ENCODE measurements around the gene YWHAB.

YWHAB gene

GRCh38 chr20:44885392-44886265 lies at the start of gene YWHAB:
Gene YWHAB (plus strand): TSS chr20:44885705. CDS start chr20:44901534, 15,829 bp downstream.
- Histone ChIP-seq H3K4me3 (ENCODE audit: low read length) (peak within 1 kb of the TSS; percentile 99), H3K4me1 (ENCODE audit: insufficient read depth, low read length) (peaks cover 14% of the 10 kb centered on the region), H3K27me3 (ENCODE audit: insufficient read depth, low read length) (no peaks in the 10 kb centered on the region), H3K9me3 (ENCODE audit: low read length) (no peaks in the 10 kb centered on the region), H2AFZ (ENCODE audit: low read depth, low read length) (peak within 1 kb of the TSS; percentile 51), H3K36me3 (ENCODE audit: insufficient read depth, low read length) (peaks cover 6% of the 10 kb centered on the region)

GRCh38 chr20:44836601-44837120 lies 48.8 kb upstream of the YWHAB start:
- peaks cover 13% of the 10 kb centered on the region for H3K27me3 ChIP-seq (ENCODE audit: insufficient read depth, low read length)
- H3K4me1 ChIP-seq (ENCODE audit: insufficient read depth, low read length): peaks cover 2% of the 10 kb centered on the region
- H3K4me3 ChIP-seq (ENCODE audit: low read length): no peak overlapping the region
- H2AFZ ChIP-seq (ENCODE audit: low read depth, low read length): no peak overlapping the region
- H3K9me3 ChIP-seq (ENCODE audit: low read length): no peaks in the 10 kb centered on the region
- no peaks in the 10 kb centered on the region for H3K36me3 ChIP-seq (ENCODE audit: insufficient read depth, low read length)

- Histone ChIP-seq H3K4me1 (ENCODE audit: insufficient read depth, low read length) (peaks cover under 1% of the 10 kb centered on the region), H3K27me3 (ENCODE audit: insufficient read depth, low read length) (peaks cover 17% of the 10 kb centered on the region)
These were observed 47.6 kb upstream of the YWHAB start for GRCh38 chr20:44837946-44838345.

GRCh38 chr20:44838521-44838920 lies 47.0 kb upstream of the YWHAB start:
- Histone ChIP-seq H3K9me3 (ENCODE audit: low read length) (no peaks in the 10 kb centered on the region), H2AFZ (ENCODE audit: low read depth, low read length) (no peak overlapping the region), H3K4me3 (ENCODE audit: low read length) (no peak overlapping the region), H3K4me1 (ENCODE audit: insufficient read depth, low read length) (no peaks in the 10 kb centered on the region), H3K36me3 (ENCODE audit: insufficient read depth, low read length) (no peaks in the 10 kb centered on the region), H3K27me3 (ENCODE audit: insufficient read depth, low read length) (peaks cover 20% of the 10 kb centered on the region)

More at GRCh38 chr20:44837946-44838345, 47.6 kb upstream of the YWHAB start:
- Histone ChIP-seq H3K9me3 (ENCODE audit: low read length) (no peaks in the 10 kb centered on the region), H3K36me3 (ENCODE audit: insufficient read depth, low read length) (no peaks in the 10 kb centered on the region), H2AFZ (ENCODE audit: low read depth, low read length) (no peak overlapping the region), H3K4me3 (ENCODE audit: low read length) (no peak overlapping the region)

GRCh38 chr20:44839481-44839880 lies 46.0 kb upstream of the YWHAB start:
- peaks cover 20% of the 10 kb centered on the region for H3K27me3 ChIP-seq (ENCODE audit: insufficient read depth, low read length)
- H2AFZ ChIP-seq (ENCODE audit: low read depth, low read length): no peak overlapping the region
- no peaks in the 10 kb centered on the region for H3K4me1 ChIP-seq (ENCODE audit: insufficient read depth, low read length)
- H3K36me3 ChIP-seq (ENCODE audit: insufficient read depth, low read length): no peaks in the 10 kb centered on the region
- H3K4me3 ChIP-seq (ENCODE audit: low read length): no peak overlapping the region
- H3K9me3 ChIP-seq (ENCODE audit: low read length): no peaks in the 10 kb centered on the region

- peaks cover 23% of the 10 kb centered on the region for H3K27me3 ChIP-seq (ENCODE audit: insufficient read depth, low read length)
- no peaks in the 10 kb centered on the region for H3K36me3 ChIP-seq (ENCODE audit: insufficient read depth, low read length)
- H3K9me3 ChIP-seq (ENCODE audit: low read length): no peaks in the 10 kb centered on the region
- no peak overlapping the region for H3K4me3 ChIP-seq (ENCODE audit: low read length)
- H2AFZ ChIP-seq (ENCODE audit: low read depth, low read length): no peak overlapping the region
- no peaks in the 10 kb centered on the region for H3K4me1 ChIP-seq (ENCODE audit: insufficient read depth, low read length)
These were observed 44.7 kb upstream of the YWHAB start for GRCh38 chr20:44840826-44841225.

- Histone ChIP-seq H2AFZ (ENCODE audit: low read depth, low read length) (no peak overlapping the region), H3K36me3 (ENCODE audit: insufficient read depth, low read length) (no peaks in the 10 kb centered on the region), H3K4me1 (ENCODE audit: insufficient read depth, low read length) (no peaks in the 10 kb centered on the region), H3K9me3 (ENCODE audit: low read length) (no peaks in the 10 kb centered on the region), H3K4me3 (ENCODE audit: low read length) (no peak overlapping the region), H3K27me3 (ENCODE audit: insufficient read depth, low read length) (peaks cover 23% of the 10 kb centered on the region)
These were observed 43.5 kb upstream of the YWHAB start for GRCh38 chr20:44841955-44842354.

- no peaks in the 10 kb centered on the region for H3K9me3 ChIP-seq (ENCODE audit: low read length)
- H3K4me1 ChIP-seq (ENCODE audit: insufficient read depth, low read length): no peaks in the 10 kb centered on the region
- H3K4me3 ChIP-seq (ENCODE audit: low read length): no peak overlapping the region
- peaks cover 11% of the 10 kb centered on the region for H3K27me3 ChIP-seq (ENCODE audit: insufficient read depth, low read length)
- H3K36me3 ChIP-seq (ENCODE audit: insufficient read depth, low read length): no peaks in the 10 kb centered on the region
- no peak overlapping the region for H2AFZ ChIP-seq (ENCODE audit: low read depth, low read length)
These were observed 41.6 kb upstream of the YWHAB start for GRCh38 chr20:44843876-44844275.

- Histone ChIP-seq H2AFZ (ENCODE audit: low read depth, low read length) (no peak overlapping the region), H3K27me3 (ENCODE audit: insufficient read depth, low read length) (peaks cover 6% of the 10 kb centered on the region), H3K4me3 (ENCODE audit: low read length) (no peak overlapping the region), H3K36me3 (ENCODE audit: insufficient read depth, low read length) (no peaks in the 10 kb centered on the region), H3K4me1 (ENCODE audit: insufficient read depth, low read length) (no peaks in the 10 kb centered on the region), H3K9me3 (ENCODE audit: low read length) (no peaks in the 10 kb centered on the region)
These were observed 37.1 kb upstream of the YWHAB start for GRCh38 chr20:44848254-44849015.

- H3K36me3 ChIP-seq (ENCODE audit: insufficient read depth, low read length): no peaks in the 10 kb centered on the region
- no peaks in the 10 kb centered on the region for H3K4me1 ChIP-seq (ENCODE audit: insufficient read depth, low read length)
- H3K27me3 ChIP-seq (ENCODE audit: insufficient read depth, low read length): peaks cover 6% of the 10 kb centered on the region
These were observed 35.8 kb upstream of the YWHAB start for GRCh38 chr20:44849703-44850102.

GRCh38 chr20:44850272-44850671 lies 35.2 kb upstream of the YWHAB start:
- Histone ChIP-seq H3K9me3 (ENCODE audit: low read length) (no peaks in the 10 kb centered on the region), H3K27me3 (ENCODE audit: insufficient read depth, low read length) (peaks cover 5% of the 10 kb centered on the region), H2AFZ (ENCODE audit: low read depth, low read length) (no peak overlapping the region), H3K4me3 (ENCODE audit: low read length) (no peak overlapping the region), H3K4me1 (ENCODE audit: insufficient read depth, low read length) (no peaks in the 10 kb centered on the region), H3K36me3 (ENCODE audit: insufficient read depth, low read length) (no peaks in the 10 kb centered on the region)

More at GRCh38 chr20:44849703-44850102, 35.8 kb upstream of the YWHAB start:
- H3K9me3 ChIP-seq (ENCODE audit: low read length): no peaks in the 10 kb centered on the region
- no peak overlapping the region for H3K4me3 ChIP-seq (ENCODE audit: low read length)
- no peak overlapping the region for H2AFZ ChIP-seq (ENCODE audit: low read depth, low read length)

- H3K9me3 ChIP-seq (ENCODE audit: low read length): no peaks in the 10 kb centered on the region
- no peak overlapping the region for H2AFZ ChIP-seq (ENCODE audit: low read depth, low read length)
- H3K36me3 ChIP-seq (ENCODE audit: insufficient read depth, low read length): no peaks in the 10 kb centered on the region
- H3K4me1 ChIP-seq (ENCODE audit: insufficient read depth, low read length): no peaks in the 10 kb centered on the region
- H3K4me3 ChIP-seq (ENCODE audit: low read length): no peak overlapping the region
- peaks cover 3% of the 10 kb centered on the region for H3K27me3 ChIP-seq (ENCODE audit: insufficient read depth, low read length)
These were observed 34.7 kb upstream of the YWHAB start for GRCh38 chr20:44850837-44851236.

GRCh38 chr20:44851545-44851944 lies 34.0 kb upstream of the YWHAB start:
- peaks cover 3% of the 10 kb centered on the region for H3K27me3 ChIP-seq (ENCODE audit: insufficient read depth, low read length)
- no peak overlapping the region for H2AFZ ChIP-seq (ENCODE audit: low read depth, low read length)
- peaks cover 1% of the 10 kb centered on the region for H3K4me1 ChIP-seq (ENCODE audit: insufficient read depth, low read length)
- H3K36me3 ChIP-seq (ENCODE audit: insufficient read depth, low read length): no peaks in the 10 kb centered on the region
- H3K9me3 ChIP-seq (ENCODE audit: low read length): no peaks in the 10 kb centered on the region
- H3K4me3 ChIP-seq (ENCODE audit: low read length): no peak overlapping the region
